GM20000 (cell line): Measurements from ENCODE around the gene AFF1.

ENCODE experiments used
- DNase-seq: peaks from one replicate; pipeline ENCODE4 v3.0.0; 2012; ENCODE audit warnings: low spot score
- TF ChIP-seq, protein P1 (sequence below): IDR thresholded peaks from 2 replicates; pipeline ENCODE4 v1.5.1; 2012; ENCODE audit warnings: mild to moderate bottlenecking, control low read depth; ENCODE audit errors: extremely low read depth, missing control alignments

The AFF1 gene

GRCh38 chr4:87005690-87006425, 71.0 kb downstream of the AFF1 start:
- DNase-seq = peak; percentile 47
- TF ChIP-seq, protein P1, sequence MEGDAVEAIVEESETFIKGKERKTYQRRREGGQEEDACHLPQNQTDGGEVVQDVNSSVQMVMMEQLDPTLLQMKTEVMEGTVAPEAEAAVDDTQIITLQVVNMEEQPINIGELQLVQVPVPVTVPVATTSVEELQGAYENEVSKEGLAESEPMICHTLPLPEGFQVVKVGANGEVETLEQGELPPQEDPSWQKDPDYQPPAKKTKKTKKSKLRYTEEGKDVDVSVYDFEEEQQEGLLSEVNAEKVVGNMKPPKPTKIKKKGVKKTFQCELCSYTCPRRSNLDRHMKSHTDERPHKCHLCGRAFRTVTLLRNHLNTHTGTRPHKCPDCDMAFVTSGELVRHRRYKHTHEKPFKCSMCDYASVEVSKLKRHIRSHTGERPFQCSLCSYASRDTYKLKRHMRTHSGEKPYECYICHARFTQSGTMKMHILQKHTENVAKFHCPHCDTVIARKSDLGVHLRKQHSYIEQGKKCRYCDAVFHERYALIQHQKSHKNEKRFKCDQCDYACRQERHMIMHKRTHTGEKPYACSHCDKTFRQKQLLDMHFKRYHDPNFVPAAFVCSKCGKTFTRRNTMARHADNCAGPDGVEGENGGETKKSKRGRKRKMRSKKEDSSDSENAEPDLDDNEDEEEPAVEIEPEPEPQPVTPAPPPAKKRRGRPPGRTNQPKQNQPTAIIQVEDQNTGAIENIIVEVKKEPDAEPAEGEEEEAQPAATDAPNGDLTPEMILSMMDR = no peak

- TF ChIP-seq, protein P1 = no peak
- DNase-seq = no peak
Measured at GRCh38 chr4:87006426-87006675, 71.5 kb downstream of the AFF1 start.

- peak; percentile 87 for DNase-seq
- TF ChIP-seq, protein P1 = no peak
Measured at GRCh38 chr4:87006676-87007527, 72.1 kb downstream of the AFF1 start.

- no peak for DNase-seq
- TF ChIP-seq, protein P1 = no peak
Measured at GRCh38 chr4:87007528-87008446, 73.0 kb downstream of the AFF1 start.

GRCh38 chr4:87009095-87009648, 74.4 kb downstream of the AFF1 start:
- TF ChIP-seq, protein P1 = no peak
- no peak for DNase-seq

DNA sequence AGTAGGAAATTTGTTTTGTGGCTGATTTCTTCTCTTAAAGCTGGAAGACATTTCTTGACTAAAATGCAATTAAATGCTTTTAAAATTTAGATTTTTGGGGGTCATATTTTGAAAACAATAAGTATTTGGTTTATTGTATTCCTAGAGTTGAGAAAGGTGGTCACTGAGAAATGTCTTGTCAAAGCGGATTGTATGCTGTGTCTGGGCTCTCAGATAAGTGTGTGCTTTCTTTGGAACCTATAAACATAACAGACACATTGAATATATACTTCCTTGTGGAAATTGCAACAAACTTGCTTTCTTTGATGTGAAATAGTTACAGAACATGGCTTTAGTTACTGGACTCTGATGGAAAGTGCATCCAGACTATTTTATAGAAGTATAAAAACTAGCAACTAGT, 75.4 kb downstream of the AFF1 start:
- no peak for DNase-seq
- TF ChIP-seq, protein P1 = no peak
